ENCODE data around the gene ITM2A. TPM values are rescaled to one million over a fixed set of nuclear protein-coding genes. Genes with fewer than 3 reads are reported as not detected.

The ITM2A gene
- total and polyA plus RNA-seq, 2 of the 4 experiments (the other 2 are of a cell fraction) = not detected

DNA sequence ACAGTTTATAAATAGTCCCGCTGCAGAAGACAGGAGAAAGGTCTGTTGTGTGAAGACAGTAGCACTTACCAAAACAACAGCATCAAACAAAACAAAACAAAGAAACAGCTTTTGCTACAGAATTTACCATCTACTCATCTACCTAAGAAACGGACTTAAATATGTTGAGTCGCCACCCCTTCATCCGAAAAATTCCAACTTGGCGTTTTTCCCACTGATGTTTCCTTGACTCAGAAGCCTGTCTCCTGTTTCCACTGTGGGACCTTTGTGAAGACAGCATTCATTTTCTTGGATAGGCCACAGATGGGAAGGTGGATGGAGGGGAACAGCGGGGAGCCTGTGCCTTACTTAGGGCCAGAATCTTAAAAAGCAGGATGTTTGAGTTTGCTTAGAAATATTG lies 1.3 kb upstream of the ITM2A start:
- H2BK120ac ChIP-seq (ENCODE audit: low read depth, low read length) = no peak overlapping the region
- no peak overlapping the region for H3K9ac ChIP-seq (ENCODE audit: low read depth, low read length)
- H3K36me3 ChIP-seq (ENCODE audit: control insufficient read depth, insufficient read depth, low read length) = no peaks in the 10 kb centered on the region
- H2AK9ac ChIP-seq (replicated peaks; ENCODE audit: low read depth, low read length, poor library complexity) = no peak overlapping the region
- H4K91ac ChIP-seq (ENCODE audit: insufficient read depth, low read depth, low read length) = no peak overlapping the region
- H3K9me1 ChIP-seq (ENCODE audit: insufficient read depth, low read length) = no peaks in the 10 kb centered on the region
- no peak overlapping the region for H3K4ac ChIP-seq (ENCODE audit: low read depth, low read length)
- intact Hi-C loops (cut with micrococcal nuclease) (no loop called here), dilution Hi-C loops (cut with HindIII; ENCODE audit: low sequenced_read_pairs, unreplicated experiment) (no loop called here), in situ Hi-C loops (cut with MboI; ENCODE audit: low sequenced_read_pairs) (no loop called here)
- DNase-seq (no peak), ATAC-seq (ENCODE audit: low read depth) (no peak)
- WGBS, 2 experiments (ENCODE audit: extremely low coverage in 2 of 2, insufficient read length in 1 of 2) = no CpG with 5 or more reads among the region's 6 CpGs
- CTCF ChIA-PET = no interaction called here
- POLR2A ChIA-PET (ENCODE audit: unreplicated experiment) = no interaction called here
- H4K5ac ChIP-seq (ENCODE audit: low read depth, low read length) = no peak overlapping the region
- no peaks in the 10 kb centered on the region for H3K4me1 ChIP-seq (ENCODE audit: control insufficient read depth, insufficient read depth, low read length)
- no peaks in the 10 kb centered on the region for H4K20me1 ChIP-seq (ENCODE audit: insufficient read depth, low read length)
- H3K79me1 ChIP-seq (ENCODE audit: low read depth in 1 of 2, low read length in 2 of 2) = no peaks in the 10 kb centered on the region
- no peak overlapping the region for H3K23ac ChIP-seq (ENCODE audit: low read depth, low read length)
- no peak overlapping the region for H3K27ac ChIP-seq (ENCODE audit: insufficient read depth, low read length)
- no peak overlapping the region for H2BK20ac ChIP-seq (ENCODE audit: low read depth, low read length)
- no peak overlapping the region for H2BK15ac ChIP-seq (ENCODE audit: low read depth, low read length)
- no peak overlapping the region for H4K8ac ChIP-seq (ENCODE audit: low read depth in 2 of 2, low read length in 2 of 2)
- H3K56ac ChIP-seq (ENCODE audit: extremely low read depth, insufficient read depth, low read length) = no peak overlapping the region
- no peaks in the 10 kb centered on the region for H3K27me3 ChIP-seq (ENCODE audit: control insufficient read depth, insufficient read depth, low read length)
- TF ChIP-seq SMC3 (IDR thresholded peaks at IDR 0.05; ENCODE audit: low read depth, low read length) (no peak), MAFK (IDR thresholded peaks at IDR 0.05; ENCODE audit: low read depth, low read length) (no peak), BHLHE40 (IDR thresholded peaks at IDR 0.05; ENCODE audit: low read depth, low read length) (no peak), RAD21 (IDR thresholded peaks at IDR 0.05; ENCODE audit: low read length) (no peak), ELK1 (IDR thresholded peaks at IDR 0.05; ENCODE audit: borderline replicate concordance, low read depth, low read length) (no peak), RFX5 (IDR thresholded peaks at IDR 0.05; ENCODE audit: low read depth, low read length) (no peak), MXI1 (IDR thresholded peaks at IDR 0.05; ENCODE audit: borderline replicate concordance, low read depth, low read length) (no peak), RCOR1 (IDR thresholded peaks at IDR 0.05; ENCODE audit: insufficient replicate concordance, low read length) (no peak), POLR2A (IDR thresholded peaks at IDR 0.05; ENCODE audit: low read depth, low read length) (no peak), MAZ (IDR thresholded peaks at IDR 0.05; ENCODE audit: borderline replicate concordance, low read depth, low read length) (no peak), CHD1 (IDR thresholded peaks at IDR 0.05; ENCODE audit: low read depth, low read length) (no peak), FOS (IDR thresholded peaks at IDR 0.05; ENCODE audit: low read depth, low read length) (no peak), CEBPB (IDR thresholded peaks at IDR 0.05; ENCODE audit: low read depth, low read length) (no peak), NFE2L2 (IDR thresholded peaks at IDR 0.05; ENCODE audit: low read depth, low read length) (no peak)
- TF ChIP-seq, protein P1, sequence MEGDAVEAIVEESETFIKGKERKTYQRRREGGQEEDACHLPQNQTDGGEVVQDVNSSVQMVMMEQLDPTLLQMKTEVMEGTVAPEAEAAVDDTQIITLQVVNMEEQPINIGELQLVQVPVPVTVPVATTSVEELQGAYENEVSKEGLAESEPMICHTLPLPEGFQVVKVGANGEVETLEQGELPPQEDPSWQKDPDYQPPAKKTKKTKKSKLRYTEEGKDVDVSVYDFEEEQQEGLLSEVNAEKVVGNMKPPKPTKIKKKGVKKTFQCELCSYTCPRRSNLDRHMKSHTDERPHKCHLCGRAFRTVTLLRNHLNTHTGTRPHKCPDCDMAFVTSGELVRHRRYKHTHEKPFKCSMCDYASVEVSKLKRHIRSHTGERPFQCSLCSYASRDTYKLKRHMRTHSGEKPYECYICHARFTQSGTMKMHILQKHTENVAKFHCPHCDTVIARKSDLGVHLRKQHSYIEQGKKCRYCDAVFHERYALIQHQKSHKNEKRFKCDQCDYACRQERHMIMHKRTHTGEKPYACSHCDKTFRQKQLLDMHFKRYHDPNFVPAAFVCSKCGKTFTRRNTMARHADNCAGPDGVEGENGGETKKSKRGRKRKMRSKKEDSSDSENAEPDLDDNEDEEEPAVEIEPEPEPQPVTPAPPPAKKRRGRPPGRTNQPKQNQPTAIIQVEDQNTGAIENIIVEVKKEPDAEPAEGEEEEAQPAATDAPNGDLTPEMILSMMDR (conservative IDR thresholded peaks at IDR 0.05; ENCODE audit: low read depth, low read length) = no peak
- TF ChIP-seq, protein P2, sequence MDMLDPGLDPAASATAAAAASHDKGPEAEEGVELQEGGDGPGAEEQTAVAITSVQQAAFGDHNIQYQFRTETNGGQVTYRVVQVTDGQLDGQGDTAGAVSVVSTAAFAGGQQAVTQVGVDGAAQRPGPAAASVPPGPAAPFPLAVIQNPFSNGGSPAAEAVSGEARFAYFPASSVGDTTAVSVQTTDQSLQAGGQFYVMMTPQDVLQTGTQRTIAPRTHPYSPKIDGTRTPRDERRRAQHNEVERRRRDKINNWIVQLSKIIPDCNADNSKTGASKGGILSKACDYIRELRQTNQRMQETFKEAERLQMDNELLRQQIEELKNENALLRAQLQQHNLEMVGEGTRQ (IDR thresholded peaks at IDR 0.05; ENCODE audit: low read depth, low read length) = no peak
- no peaks in the 10 kb centered on the region for H3K9me3 ChIP-seq (ENCODE audit: control insufficient read depth, insufficient read depth, low read length)
- H3K4me2 ChIP-seq (ENCODE audit: low read depth, low read length) = no peak overlapping the region
- no peak overlapping the region for H2AK5ac ChIP-seq (ENCODE audit: low read depth, low read length)
- no peak overlapping the region for H2BK5ac ChIP-seq (ENCODE audit: low read depth, low read length, poor library complexity, severe bottlenecking)
- no peak overlapping the region for H3K14ac ChIP-seq (replicated peaks; ENCODE audit: low read depth, low read length)
- H3K4me3 ChIP-seq (ENCODE audit: insufficient read depth, low read depth, low read length) = no peak overlapping the region
- no peak overlapping the region for H3K18ac ChIP-seq (ENCODE audit: low read depth, low read length)
- BruUV-seq (replicated peaks) = no TSS peak
- no peak overlapping the region for H2AFZ ChIP-seq (replicated peaks; ENCODE audit: low read length, poor library complexity)

Measured in IMR-90 (cell line).